PC-3 (cell line): Measurements from ENCODE around the gene APMAP.

ENCODE experiments used
- CTCF ChIP-seq: fragments of 300-600 bp; sonication (generic); conservative IDR thresholded peaks from 2 replicates; pipeline ENCODE4 v1.5.1; 2017; ENCODE audit warnings: antibody characterized with exemption, low read depth, mild to moderate bottlenecking, low read length
- EZH2 ChIP-seq: fragments of 300-600 bp; sonication (generic); IDR thresholded peaks from one replicate; pipeline ENCODE4 v1.6.1; 2017; ENCODE audit warnings: antibody characterized with exemption, mild to moderate bottlenecking, low read length; ENCODE audit not compliant: unreplicated experiment
- EZH2phosphoT487 ChIP-seq: fragments of 300-600 bp; sonication (generic); IDR thresholded peaks from 2 replicates; pipeline ENCODE4 v1.6.1; 2018; ENCODE audit warnings: mild to moderate bottlenecking, antibody characterized with exemption, low read length, borderline replicate concordance

GRCh38 chr20:25038591-25039015, 46.1 kb upstream of the APMAP start:
- no peak for TF ChIP-seq CTCF
- no peak for TF ChIP-seq EZH2
- no peak for TF ChIP-seq EZH2phosphoT487
